HG03342 (cell line): ENCODE measurements around the gene SMIM7.

Experiments
- ATAC-seq: cut with Tn5 transposase; IDR thresholded peaks from one replicate; pipeline ENCODE4 v1.9.1; 2021; ENCODE audit warnings: mild to moderate bottlenecking, moderate library complexity; ENCODE audit not compliant: unreplicated experiment

The SMIM7 gene

DNA sequence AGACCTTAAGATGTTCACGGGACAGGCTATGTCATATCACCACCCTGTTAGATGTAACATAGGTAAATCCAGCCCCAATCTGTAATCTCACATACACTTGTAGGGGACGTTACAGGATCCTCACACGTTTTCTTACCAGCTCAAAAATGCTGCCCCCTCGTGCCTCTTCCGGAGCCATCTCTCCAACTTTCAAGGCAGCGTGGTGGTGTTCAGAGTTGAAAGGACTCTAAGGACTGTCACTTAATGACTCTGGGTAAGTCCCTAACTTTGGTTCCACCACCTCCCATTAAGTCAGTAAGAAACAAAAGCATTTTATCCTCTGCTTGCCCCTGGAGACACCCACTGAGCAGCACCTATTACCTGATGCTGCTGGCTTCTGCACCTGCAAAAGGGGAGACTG is 36.4 kb downstream of the SMIM7 start:
- no peak for ATAC-seq

DNA sequence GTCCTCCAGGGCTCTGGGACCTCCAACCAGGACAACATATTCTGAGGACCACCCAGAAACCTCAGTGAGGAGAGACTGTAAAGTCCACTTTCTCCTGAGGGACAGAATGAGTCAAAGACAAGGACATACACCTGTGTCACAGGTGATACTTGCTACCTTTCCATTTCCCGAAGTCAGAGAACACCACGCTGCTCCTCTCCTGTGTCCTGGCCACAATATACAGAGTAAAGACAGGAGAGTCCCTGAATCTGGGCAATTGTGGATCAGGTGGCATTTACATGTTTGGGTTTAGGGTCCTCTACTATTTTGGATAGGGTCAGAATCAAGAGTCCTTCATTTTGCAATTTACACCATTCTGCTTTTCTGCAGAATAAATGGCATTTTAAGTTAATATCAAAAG is 36.9 kb downstream of the SMIM7 start:
- no peak for ATAC-seq

DNA sequence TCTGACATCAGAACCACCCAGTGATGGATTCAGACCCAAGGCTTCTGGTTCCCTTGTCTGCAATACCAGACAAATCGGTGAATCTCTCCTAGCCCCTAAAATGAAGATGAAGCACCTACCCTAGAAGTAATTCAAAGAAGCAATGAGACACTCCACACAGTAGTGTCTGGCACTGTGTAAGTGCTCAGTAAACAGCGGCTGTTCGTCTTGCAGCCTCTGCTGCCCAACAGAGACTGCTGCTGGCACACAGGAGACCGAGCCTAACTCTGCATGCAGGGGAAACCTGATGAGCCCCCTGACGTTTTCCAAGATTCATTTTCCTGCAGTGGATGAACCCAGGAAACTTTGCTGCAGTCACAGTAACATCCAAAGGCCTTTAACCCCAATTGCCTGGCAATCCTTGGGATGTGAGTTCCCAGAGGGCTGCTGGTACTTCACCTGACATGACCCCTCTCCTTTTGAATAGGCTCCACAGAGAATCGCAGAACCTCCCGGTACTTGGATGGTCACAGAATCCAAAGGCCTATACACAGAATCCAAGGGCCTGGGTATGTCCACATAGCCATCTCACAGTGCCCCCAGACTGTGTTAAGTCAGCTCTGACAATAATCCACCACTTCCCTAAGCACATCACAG is 38.7 kb downstream of the SMIM7 start:
- ATAC-seq: no peak

DNA sequence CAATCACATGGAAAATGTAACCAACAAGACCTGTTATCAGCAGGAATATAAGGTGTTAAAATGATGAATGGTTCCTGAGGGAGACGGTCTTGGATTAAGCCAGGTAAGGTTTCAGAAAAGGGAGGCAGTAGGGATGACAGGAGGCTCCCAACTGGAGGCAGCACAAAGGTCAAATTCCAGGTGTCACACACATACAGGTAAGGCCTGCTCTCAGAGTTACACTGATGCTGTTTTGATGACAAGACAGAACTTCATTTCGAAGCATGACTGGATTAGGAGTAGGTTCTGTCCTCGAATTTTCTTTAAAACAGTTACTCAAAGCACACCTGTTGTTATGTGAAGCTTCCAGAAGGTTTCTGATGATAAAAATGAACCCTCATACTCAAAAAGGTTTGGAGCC is 39.4 kb downstream of the SMIM7 start:
- no peak for ATAC-seq

DNA sequence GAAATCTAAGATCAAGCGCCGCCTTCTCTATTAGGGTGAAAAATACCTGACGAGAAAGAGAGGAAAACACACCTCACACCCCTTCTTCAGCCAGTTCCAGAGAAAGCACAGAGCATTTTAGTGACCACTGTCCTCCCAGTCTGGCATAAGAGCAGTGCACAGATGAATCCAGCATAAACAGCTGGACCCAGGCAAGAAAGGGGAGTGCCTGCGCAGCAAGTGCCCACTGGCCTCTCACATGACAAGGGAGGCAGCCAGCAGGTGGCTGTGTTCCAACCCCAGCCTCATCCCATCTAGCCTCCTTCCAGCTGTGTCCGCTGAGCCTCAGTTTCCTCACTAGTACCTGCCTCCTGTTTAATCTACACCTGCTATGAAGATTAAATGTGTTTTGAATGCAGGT is 39.9 kb downstream of the SMIM7 start:
- no peak for ATAC-seq

DNA sequence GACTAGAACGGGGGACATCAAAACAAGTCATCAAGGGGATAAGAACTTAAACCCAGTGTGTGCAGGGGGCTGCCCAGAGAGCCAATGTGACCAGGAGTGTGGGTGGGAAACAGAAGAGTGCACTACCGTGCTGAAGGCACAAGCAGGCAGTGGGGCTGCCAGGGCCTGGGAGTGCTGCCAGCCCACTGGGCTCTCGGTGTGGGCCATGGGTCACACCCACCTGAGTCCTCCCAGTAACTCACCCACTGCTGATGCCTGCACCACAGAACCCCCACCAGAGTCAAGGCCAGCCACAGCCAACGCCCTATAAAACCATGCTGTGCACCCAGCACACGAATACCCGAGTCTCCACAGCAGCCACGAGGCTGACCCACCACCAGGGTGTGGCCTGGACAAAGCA is 40.5 kb downstream of the SMIM7 start:
- no peak for ATAC-seq

DNA sequence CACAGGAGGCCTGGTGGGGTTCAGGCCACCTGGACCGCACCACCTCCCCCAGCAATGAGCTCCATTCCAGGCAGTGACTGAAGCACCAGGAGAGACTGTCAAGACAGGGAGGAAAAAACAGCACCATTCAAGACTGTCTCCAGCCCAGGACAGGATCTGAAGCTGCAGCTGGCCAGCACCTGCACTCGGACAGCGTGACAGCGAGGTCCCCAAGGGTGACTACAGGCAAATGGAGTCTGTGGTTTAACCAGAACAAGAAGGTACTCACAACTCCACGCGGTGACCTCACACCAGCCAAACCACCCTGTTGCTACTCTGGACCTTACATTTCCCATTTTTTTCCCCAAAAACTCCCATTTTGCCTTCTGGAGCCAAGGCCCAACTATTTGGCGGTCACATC is 41.7 kb downstream of the SMIM7 start:
- ATAC-seq: no peak

DNA sequence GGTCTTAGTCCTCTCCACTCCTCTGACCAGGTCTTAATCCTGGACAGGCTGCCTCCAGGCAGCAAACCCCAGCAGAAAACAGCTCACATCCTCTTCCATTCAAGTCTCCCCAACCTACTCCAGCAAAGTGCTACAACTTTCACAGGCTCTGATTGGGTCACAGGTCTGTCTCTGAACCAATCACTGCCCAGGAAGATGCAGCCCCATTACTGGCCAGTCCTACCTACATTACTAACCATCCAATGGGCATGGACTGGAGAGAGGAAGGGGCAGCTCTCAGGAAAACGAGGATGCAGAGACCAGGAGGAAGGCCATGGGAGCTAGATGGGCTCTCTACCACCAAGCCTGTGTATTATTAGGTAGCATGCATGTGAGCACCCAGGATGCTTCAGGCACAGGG is 44.1 kb downstream of the SMIM7 start:
- ATAC-seq: no peak

DNA sequence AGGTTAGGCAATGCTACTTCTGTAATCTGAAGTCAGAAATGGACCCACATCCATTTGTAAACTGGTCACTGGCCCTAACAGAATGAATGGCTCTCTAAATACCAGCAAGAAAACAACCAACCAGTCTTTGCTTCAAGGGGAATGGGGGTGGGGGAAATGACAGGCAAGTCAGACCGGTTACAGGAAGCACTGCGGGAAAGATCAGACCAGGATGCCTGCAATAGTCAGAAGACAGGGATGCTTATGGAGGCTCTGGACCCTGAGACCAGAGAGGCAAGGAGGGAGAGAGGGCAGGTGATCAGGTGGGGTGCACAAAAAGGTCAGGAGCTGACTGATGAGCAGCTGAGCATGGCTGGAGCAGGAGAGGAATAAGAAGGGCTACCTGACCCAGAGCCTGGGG is 45.0 kb downstream of the SMIM7 start:
- no peak for ATAC-seq

DNA sequence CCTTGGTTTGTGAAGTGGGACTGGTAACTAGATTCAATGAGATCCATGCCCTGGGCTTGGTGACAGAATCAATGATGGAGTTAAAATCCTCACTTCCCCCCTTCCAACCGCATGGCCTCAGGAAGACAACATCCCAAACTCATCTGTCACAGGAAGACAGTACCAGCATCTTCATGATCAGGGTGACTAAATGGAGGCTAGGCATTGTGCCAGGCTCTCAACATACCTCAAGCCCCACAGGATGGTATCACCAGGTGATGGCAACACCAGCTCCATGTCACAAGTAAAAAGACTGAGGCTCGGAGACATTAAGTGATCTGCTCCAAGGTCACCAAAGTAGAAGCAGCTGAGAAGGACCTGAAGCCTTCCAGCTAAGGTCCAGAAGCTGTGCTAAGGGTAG is 46.1 kb downstream of the SMIM7 start:
- no peak for ATAC-seq

DNA sequence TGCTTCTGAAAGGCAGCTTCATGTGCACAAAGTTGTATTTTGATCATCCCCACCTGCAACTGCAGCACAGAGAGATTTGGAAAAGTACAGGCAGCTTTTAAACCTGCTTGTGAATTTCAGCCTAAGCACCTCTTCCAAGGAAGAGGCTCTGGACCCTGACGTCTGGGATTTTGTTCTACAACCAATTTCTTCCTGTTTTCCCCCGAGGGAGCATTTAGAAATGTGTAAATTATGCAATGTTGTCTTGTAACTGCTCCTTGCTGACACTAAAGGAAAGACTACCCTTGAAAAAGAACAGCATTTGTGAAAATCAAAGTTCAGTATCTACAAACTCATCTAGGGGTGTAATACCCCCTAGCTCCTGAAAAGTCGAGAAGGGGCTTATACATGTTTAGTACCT is 47.3 kb downstream of the SMIM7 start:
- no peak for ATAC-seq

DNA sequence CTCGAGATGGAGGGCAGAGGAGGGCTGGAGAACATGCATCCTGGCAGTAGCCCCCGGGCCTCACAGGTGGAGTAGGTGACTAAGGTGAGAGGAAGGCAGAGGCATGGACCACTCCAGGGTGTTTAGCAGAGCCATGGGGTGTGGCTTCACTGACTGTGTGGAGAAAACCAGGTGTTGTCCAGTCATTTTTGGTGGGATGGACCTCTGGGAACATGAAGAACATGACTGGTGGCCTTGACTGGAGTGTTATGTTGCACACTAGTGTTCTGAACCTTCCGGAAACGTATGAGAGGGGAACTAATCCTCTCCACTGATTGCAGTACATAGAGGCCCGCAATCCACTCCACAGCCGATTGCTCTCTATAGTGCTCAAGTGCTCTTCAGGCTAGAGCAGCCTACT is 48.8 kb downstream of the SMIM7 start:
- ATAC-seq: no peak

DNA sequence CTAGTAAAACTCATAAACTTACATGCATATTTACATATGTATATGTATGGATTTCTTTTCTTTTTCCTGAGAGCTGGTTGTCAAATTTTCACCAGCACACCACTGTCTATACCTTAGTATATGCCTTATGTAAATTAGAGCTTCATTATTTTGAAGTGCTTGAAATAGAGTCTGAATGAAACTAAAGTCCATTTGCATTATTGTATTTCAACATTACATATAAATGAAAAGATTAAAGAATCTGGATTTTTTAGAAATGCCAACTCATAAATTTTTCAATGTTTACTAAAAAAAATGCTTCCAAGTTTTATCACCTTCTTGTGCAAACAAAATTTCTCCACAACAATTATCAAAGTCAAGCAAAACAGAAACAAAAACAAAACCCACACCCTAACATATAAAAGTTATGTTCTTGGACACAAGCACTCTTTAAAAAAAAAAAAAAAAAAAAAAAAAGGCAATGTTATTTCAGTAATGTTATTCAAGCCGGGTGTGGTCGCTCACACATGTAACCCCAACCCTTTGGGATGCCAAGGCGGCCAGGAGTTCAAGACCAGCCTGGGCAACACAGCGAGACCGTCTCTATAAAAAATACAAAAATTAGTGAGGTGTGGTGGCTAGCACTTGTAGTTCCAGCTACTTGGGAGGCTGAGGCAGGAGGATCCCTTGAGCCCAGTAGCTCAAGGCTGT is 50.3 kb downstream of the SMIM7 start:
- no peak for ATAC-seq

DNA sequence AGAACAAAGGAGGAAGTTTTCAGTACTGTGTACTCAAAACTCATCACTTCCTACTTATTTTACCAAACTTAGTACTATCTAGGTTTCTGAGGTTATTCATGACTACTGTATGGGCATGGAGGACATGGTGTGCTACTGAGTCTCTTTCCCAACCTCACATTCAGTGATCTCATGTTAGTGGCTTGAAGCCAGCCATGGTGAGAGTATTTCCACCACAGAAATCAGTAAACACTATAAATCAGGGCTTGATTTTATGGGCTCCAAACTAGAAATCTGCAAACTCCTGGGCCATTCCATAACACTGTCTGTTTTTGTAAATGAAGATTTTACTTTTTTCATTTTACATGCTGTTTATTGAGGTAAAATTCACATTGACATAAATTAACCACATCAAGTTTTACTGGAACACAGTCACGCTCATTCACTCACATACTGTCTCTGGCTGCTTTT is 51.6 kb downstream of the SMIM7 start:
- ATAC-seq: no peak

DNA sequence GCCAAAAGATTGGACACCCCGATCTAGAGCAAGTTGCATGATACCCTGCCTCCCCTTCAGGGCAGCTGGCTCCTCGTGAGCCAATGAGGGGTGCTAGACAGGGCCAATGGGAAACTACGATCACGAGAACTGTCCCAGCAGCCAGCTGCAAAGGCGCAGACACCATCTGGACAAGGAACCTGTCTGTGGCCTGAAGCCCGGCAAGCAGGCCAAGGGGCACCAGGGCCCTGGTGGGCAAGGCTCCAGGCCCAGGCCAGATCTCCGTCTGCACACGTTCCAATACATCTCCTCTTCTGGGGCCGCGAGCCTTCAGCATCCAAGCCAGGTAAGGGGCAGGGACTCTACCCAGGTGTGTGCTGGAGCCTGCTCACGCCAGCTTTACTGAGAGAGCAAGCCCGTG is 52.1 kb downstream of the SMIM7 start:
- no peak for ATAC-seq

DNA sequence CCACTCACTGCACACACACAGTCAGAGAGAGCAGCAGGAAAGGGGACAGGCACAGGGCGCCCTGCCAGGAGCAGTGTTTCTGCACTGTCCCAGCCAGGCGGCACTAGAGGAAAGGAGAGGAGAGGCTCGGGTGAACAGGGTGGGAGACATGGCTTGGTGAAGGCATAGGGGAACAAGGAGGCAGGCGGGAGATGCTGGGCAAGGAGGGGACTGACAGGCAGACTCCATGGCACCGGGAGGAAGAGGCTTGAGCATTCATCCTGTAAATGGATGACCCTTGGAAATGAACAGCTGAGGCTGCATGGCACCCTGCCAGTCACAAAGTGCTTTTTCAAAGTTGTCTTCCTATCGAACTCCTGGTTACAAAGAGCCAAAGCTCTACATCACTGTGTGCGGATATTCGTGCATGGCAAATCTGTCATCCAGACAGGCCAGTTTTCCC is 54.4 kb downstream of the SMIM7 start:
- no peak for ATAC-seq

DNA sequence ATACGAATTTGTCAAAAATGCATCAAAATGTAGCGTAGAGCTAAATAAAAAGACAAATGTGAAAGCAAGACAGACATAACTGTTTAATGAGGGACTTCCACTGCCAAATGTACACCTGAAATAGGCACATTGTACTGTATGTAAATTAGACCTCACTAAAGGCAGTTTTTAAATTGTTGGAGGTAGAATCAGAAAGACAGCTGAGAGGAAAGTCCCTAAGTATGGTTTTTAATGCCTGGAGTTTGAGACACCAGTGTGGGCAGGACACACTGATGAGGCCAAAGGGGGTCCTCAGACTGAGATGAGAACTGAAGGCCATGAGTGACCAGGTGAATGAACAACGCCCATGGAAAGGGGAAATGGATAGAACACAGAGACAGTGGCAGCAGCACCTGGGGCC is 54.8 kb downstream of the SMIM7 start:
- ATAC-seq: no peak

DNA sequence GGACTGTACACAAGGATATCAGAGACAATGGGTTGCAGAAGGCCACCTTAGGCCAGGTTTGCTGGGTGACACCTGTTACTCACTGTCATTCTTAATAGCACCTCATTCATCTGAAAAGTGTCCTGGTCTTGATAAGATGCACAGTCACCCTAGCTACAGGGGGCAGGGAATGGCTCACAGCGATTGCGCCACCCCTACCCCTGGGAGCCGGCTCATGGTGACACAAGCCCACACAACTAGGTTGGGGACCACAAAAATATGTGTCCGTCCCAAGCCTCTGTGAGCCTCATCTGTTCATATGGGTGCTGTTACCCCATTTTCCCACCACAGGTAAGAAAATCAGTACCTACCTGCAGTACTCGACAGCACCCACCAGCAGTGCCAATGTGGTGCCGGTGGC is 55.3 kb downstream of the SMIM7 start:
- ATAC-seq: no peak

DNA sequence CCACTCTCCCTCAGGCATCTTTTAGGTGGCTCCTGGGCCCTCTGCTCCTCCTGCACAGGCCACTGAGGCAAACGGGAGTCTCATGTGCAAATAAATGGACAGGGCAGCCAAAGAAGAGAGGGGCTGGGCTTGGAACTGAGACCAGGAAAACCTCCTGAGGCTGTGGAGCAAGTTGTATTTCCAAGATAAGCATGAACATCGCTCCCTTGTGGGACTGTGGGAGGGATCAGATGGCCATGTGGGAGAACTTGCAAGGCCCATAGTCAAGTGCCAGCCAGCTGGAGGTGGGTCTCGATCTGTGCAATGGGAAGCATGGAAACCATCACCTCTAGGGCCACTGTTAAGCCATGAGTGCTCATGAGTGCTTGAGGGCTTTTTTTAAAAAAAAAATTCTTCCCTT is 56.9 kb downstream of the SMIM7 start:
- no peak for ATAC-seq

DNA sequence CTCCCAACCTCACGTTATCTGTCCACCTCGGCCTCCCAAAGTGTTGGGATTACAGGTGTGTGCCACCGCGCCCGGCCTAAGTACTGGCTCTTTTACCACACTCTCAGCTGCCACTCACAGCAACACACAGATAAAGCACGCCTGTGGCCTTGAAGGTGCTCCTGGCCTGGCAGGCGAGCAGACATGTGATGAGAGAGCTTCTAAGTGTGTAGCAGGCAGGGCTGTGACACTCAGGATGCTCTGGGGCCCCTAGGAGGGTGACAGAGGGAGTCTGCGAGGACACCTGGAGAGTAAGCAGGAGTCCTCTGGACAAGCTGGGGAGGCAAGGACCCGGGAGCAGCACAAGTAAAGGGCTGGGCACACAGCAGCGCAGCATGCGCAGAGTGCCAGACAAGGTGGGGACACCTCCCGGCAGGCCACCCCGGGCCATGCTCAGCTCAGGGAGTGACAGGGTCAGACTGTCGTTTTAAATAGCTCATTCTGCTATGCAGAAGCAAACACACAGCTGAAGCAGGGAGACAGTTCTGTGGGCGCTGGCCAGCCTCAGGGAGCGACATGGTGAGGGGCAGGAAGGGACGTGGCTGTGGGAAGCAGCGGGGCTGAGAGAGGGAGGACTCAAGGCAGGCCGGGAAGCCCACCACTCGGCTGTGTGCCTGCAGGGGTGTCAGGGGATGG is 58.4 kb downstream of the SMIM7 start:
- ATAC-seq: no peak

DNA sequence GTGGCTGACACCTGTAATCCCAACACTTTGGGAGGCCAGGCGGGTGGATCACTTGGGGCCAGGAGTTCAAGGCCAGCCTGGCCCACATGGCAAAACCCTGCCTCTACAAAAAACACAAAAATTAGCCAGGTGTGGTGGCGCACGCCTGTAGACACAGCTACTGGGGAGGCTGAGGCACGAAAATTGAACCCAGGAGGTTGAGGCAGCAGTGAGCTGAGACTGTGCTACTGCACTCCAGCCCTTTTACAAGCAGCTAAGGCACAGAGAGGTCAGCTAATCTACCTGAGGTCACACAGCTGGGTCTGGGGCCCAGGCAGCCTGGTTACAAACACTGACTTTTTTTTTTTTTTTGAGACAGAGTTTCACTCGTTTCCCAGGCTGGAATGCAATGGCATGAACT is 59.1 kb downstream of the SMIM7 start:
- no peak for ATAC-seq

DNA sequence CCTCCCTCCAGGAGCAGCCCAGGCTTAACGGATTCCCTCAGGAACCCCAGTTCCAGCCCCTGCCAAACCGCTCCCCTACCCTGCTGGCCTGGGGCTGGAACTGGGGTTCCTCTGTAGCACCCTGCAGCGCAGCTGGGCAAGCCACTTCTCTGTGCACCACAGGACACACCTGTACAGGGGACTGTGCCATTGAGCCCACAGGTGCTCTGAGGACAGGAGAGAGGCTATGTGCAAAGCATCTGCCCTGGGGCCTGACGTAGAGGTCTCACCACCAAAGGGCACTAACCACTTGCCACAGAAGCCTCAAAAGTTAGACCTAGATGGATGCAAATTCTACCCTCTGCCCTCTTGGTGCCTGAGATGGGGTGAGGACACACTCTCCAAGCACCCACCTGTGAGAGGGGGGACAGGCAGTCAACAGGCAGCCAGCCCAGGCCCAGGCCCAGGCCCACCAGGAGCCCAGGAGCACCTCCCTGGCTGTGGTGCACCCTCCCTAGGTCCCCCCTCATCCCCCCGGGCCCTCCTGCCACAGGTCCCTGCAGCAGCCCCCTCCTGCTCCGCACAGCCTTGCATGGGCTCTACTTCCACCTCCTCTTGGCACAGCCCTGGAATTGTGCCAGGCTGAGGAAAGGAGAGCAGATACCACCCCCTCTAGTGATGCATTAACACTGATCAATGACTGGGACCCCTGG is 60.1 kb downstream of the SMIM7 start:
- ATAC-seq: no peak
